Measurements from ENCODE around the gene TRAPPC3.

DNA sequence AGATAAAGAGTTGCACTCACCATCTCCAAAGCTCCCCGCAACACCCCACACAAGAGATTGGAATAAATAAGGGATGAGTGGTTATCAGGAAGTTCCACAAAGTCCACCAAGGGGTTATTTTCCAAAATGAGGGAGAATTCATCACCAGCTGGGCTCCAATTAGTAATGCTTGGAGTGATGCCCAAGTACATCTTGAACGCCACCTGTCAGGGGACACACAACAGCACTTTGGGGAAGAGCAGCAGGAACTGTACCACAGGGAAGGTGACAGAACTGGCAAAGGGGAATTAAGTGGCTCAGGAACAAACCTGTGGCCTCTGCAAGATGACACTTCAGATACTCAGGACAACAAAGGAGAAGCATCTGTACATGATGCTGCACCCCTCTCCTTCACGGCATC is 11.5 kb downstream of the TRAPPC3 start:
- no peak for TF ChIP-seq CTCF (IDR thresholded peaks at IDR 0.05; ENCODE audit: insufficient read depth, low read length)
- no peak for TF ChIP-seq POLR2AphosphoS5 (IDR thresholded peaks at IDR 0.05; ENCODE audit: low read depth)
- TF ChIP-seq REST (IDR thresholded peaks at IDR 0.05; ENCODE audit: insufficient replicate concordance, low read depth): no peak
- no peak for TF ChIP-seq GABPA (IDR thresholded peaks at IDR 0.05; ENCODE audit: low read depth)

Measured in HL-60 (cell line).